ENCODE measurements around the gene ABLIM3. TPM values are rescaled to one million over a fixed set of nuclear protein-coding genes. Genes with fewer than 3 reads are reported as not detected.

ABLIM3 gene
- total and polyA plus RNA-seq, 11 donors = 43.2 to 175 (median 97.8) TPM

GRCh38 chr5:149161026-149161687 lies 19.9 kb downstream of the ABLIM3 start:
- Histone ChIP-seq H3K9me3 (no peaks in the 10 kb centered on the region), H3K27ac (peak overlapping the region; percentile 16 to 94 (median 62)), H3K27me3 (no peaks in the 10 kb centered on the region), H3K36me3 (no peaks in the 10 kb centered on the region), H3K4me1 (peaks cover 14 to 95% (median 62%) of the 10 kb centered on the region in 12 donors), H3K4me3 (no peak overlapping the region)
- TF ChIP-seq CTCF (IDR thresholded peaks at IDR 0.05) (no peak), POLR2A (IDR thresholded peaks at IDR 0.05) (no peak)
- intact Hi-C loops (cut with DNase I) = no loop called here
- DNase-seq = no peak
- WGBS, 4 donors = 54 to 61% (median 57%) methylated on average over 9 of the region's 9 CpGs
- peak in 1 of 4 donors; percentile 13 for ATAC-seq

- intact Hi-C loops (cut with DNase I) = no loop called here
- peaks cover 16 to 94% (median 58%) of the 10 kb centered on the region in 12 donors for H3K4me1 ChIP-seq
- ATAC-seq (no peak), DNase-seq (no peak)
- H3K9me3 ChIP-seq = no peaks in the 10 kb centered on the region
- TF ChIP-seq CTCF (IDR thresholded peaks at IDR 0.05) = no peak
- TF ChIP-seq POLR2A (IDR thresholded peaks at IDR 0.05) = no peak
- peak overlapping the region in 11 of 12 donors; percentile 4 to 94 (median 60) for H3K27ac ChIP-seq
- H3K4me3 ChIP-seq = no peak overlapping the region
- H3K36me3 ChIP-seq = peaks cover 0 to 1% (median 0%) of the 10 kb centered on the region in 9 donors
- 83 to 93% (median 91%) methylated on average over 5 of the region's 5 CpGs for WGBS, 4 donors
- no peaks in the 10 kb centered on the region for H3K27me3 ChIP-seq
Observed at GRCh38 chr5:149161850-149162249, 20.6 kb downstream of the ABLIM3 start.

- intact Hi-C loops (cut with DNase I) = no loop called here
- ATAC-seq = peak in 3 of 4 donors; percentile 12 to 47 (median 25)
- Histone ChIP-seq H3K36me3 (peaks cover 0 to 3% (median 0%) of the 10 kb centered on the region in 9 donors), H3K27me3 (no peaks in the 10 kb centered on the region), H3K27ac (peak overlapping the region in 10 of 12 donors; percentile 4 to 94 (median 34)), H3K4me3 (no peak overlapping the region), H3K9me3 (no peaks in the 10 kb centered on the region), H3K4me1 (peaks cover 16 to 95% (median 57%) of the 10 kb centered on the region in 12 donors)
- 41 to 59% (median 51%) methylated on average over 9 of the region's 9 CpGs for WGBS, 4 donors
- no peak for DNase-seq
- TF ChIP-seq POLR2A (IDR thresholded peaks at IDR 0.05) (no peak), CTCF (IDR thresholded peaks at IDR 0.05) (no peak)
Observed at GRCh38 chr5:149162401-149163084, 21.2 kb downstream of the ABLIM3 start.

- H3K36me3 ChIP-seq = peaks cover 0 to 8% (median 0%) of the 10 kb centered on the region in 9 donors
- intact Hi-C loops (cut with DNase I) = no loop called here
- H3K27me3 ChIP-seq = no peaks in the 10 kb centered on the region
- H3K4me3 ChIP-seq = no peak overlapping the region
- no peaks in the 10 kb centered on the region for H3K9me3 ChIP-seq
- WGBS, 4 donors = 74 to 96% (median 81%) methylated on average over 1 of the region's 1 CpG
- TF ChIP-seq POLR2A (IDR thresholded peaks at IDR 0.05) = no peak
- no peak for TF ChIP-seq CTCF (IDR thresholded peaks at IDR 0.05)
- ATAC-seq (no peak), DNase-seq (no peak)
- H3K27ac ChIP-seq = no peak overlapping the region
- peaks cover 5 to 84% (median 42%) of the 10 kb centered on the region in 12 donors for H3K4me1 ChIP-seq
Observed at GRCh38 chr5:149164731-149165130, 23.4 kb downstream of the ABLIM3 start.
